ENCODE data around the gene BAHCC1. TPM values are rescaled to one million over a fixed set of nuclear protein-coding genes. Genes with fewer than 3 reads are reported as not detected.

BAHCC1 gene
- total RNA-seq, 1 donor from 2014 or later = 22.7 TPM

GRCh38 chr17:81458628-81459027 lies 63.4 kb downstream of the BAHCC1 start:
- Mint-ChIP-seq H3K4me3 (ENCODE audit: unreplicated experiment) (no peak overlapping the region), H3K27me3 (ENCODE audit: low read depth) (no peaks in the 10 kb centered on the region), H3K9me3 (ENCODE audit: low read depth) (no peaks in the 10 kb centered on the region), H3K27ac (ENCODE audit: unreplicated experiment) (no peak overlapping the region), H3K36me3 (ENCODE audit: low read depth) (peaks cover 8% of the 10 kb centered on the region), H3K4me1 (ENCODE audit: low read depth) (peaks cover 5% of the 10 kb centered on the region)
- DNase-seq (ENCODE audit: low spot score) = no peak
- no peak for TF ChIP-seq CTCF (IDR thresholded peaks at IDR 0.05)

GRCh38 chr17:81459224-81459623 lies 64.0 kb downstream of the BAHCC1 start:
- Mint-ChIP-seq H3K27ac (ENCODE audit: unreplicated experiment) (no peak overlapping the region), H3K36me3 (ENCODE audit: low read depth) (peaks cover 11% of the 10 kb centered on the region), H3K4me1 (ENCODE audit: low read depth) (peaks cover 5% of the 10 kb centered on the region), H3K9me3 (ENCODE audit: low read depth) (no peaks in the 10 kb centered on the region), H3K27me3 (ENCODE audit: low read depth) (no peaks in the 10 kb centered on the region), H3K4me3 (ENCODE audit: unreplicated experiment) (no peak overlapping the region)
- no peak for TF ChIP-seq CTCF (IDR thresholded peaks at IDR 0.05)
- no peak for DNase-seq (ENCODE audit: low spot score)

- peaks cover 11% of the 10 kb centered on the region for H3K36me3 Mint-ChIP-seq (ENCODE audit: low read depth)
- TF ChIP-seq CTCF (IDR thresholded peaks at IDR 0.05) = no peak
- no peak for DNase-seq (ENCODE audit: low spot score)
- no peak overlapping the region for H3K4me3 Mint-ChIP-seq (ENCODE audit: unreplicated experiment)
- H3K9me3 Mint-ChIP-seq (ENCODE audit: low read depth) = no peaks in the 10 kb centered on the region
- no peaks in the 10 kb centered on the region for H3K27me3 Mint-ChIP-seq (ENCODE audit: low read depth)
- no peak overlapping the region for H3K27ac Mint-ChIP-seq (ENCODE audit: unreplicated experiment)
- peaks cover 5% of the 10 kb centered on the region for H3K4me1 Mint-ChIP-seq (ENCODE audit: low read depth)
These were observed 64.6 kb downstream of the BAHCC1 start for GRCh38 chr17:81459864-81460263.

GRCh38 chr17:81460856-81461460 lies 65.7 kb downstream of the BAHCC1 start:
- Mint-ChIP-seq H3K36me3 (ENCODE audit: low read depth) (peaks cover 8% of the 10 kb centered on the region), H3K4me1 (ENCODE audit: low read depth) (peaks cover 5% of the 10 kb centered on the region), H3K27me3 (ENCODE audit: low read depth) (no peaks in the 10 kb centered on the region), H3K27ac (ENCODE audit: unreplicated experiment) (no peak overlapping the region), H3K4me3 (ENCODE audit: unreplicated experiment) (no peak overlapping the region), H3K9me3 (ENCODE audit: low read depth) (no peaks in the 10 kb centered on the region)
- TF ChIP-seq CTCF (IDR thresholded peaks at IDR 0.05) = no peak
- DNase-seq (ENCODE audit: low spot score) = no peak

- Mint-ChIP-seq H3K27ac (ENCODE audit: unreplicated experiment) (no peak overlapping the region), H3K4me3 (ENCODE audit: unreplicated experiment) (no peak overlapping the region), H3K27me3 (ENCODE audit: low read depth) (no peaks in the 10 kb centered on the region), H3K9me3 (ENCODE audit: low read depth) (no peaks in the 10 kb centered on the region), H3K36me3 (ENCODE audit: low read depth) (peaks cover 9% of the 10 kb centered on the region), H3K4me1 (ENCODE audit: low read depth) (no peaks in the 10 kb centered on the region)
- DNase-seq (ENCODE audit: low spot score) = no peak
- TF ChIP-seq CTCF (IDR thresholded peaks at IDR 0.05) = no peak
These were observed 66.6 kb downstream of the BAHCC1 start for GRCh38 chr17:81461607-81462500.

Data from chondrocyte (in vitro differentiated cells).